DMS53 treated with DMSO at 0.1 percent for 48 hours (cell line): Measurements from ENCODE around the gene CXCL3.

Experiments
- DNase-seq: peaks from one replicate; lab custom pipeline; 2025; ENCODE audit not compliant: unreplicated experiment; lab: John Stamatoyannopoulos, UW

The CXCL3 gene

DNA sequence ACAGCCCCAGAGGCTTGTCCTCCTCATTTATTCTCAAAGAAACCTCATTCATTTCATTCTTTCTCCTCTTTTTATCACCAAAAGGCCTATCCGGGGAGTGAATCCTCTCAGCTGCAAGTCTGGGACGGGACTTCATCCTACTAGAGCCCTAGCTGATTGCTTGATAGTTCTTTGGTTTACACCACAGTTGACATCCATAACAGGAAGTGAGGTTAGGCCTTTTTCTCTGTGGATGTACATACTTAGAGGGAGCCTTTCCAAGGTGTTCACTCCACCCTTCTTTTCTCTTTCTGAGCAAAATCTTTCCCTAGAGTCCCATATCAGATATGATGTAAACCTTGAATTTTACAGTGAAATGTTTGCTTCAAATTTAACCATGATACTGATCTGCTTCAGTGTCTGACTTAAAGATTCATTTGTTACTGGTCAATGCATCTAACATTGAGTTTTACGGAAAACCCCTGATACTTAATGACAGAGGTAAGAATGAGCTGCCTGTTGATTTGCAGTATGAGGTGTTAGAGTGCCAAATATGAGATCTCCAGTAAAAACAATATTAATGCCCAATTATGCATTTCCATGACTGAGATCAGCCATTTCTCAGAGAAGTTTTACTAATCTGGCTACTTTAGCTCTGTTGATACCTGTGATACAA is 23.2 kb downstream of the CXCL3 start:
- no peak for DNase-seq

DNA sequence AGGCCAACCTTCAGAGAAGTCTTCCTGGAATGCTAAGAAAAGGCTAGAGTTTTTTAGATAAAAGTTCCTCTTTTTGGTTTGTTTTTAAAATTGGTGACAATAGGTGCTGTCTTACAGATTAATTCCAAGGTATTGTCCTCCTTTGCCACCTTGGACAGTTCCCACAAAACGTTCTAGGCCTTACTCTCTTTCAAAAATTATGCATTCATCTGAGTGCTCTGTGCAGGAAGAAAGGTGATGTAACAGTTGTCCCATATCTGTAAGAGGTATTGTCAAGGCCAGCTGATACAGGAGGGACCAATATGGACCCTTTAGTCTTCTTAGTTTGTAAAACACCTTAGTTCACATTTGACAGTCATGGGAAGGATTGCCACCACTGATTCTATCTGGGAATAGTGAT is 24.2 kb downstream of the CXCL3 start:
- DNase-seq = no peak

DNA sequence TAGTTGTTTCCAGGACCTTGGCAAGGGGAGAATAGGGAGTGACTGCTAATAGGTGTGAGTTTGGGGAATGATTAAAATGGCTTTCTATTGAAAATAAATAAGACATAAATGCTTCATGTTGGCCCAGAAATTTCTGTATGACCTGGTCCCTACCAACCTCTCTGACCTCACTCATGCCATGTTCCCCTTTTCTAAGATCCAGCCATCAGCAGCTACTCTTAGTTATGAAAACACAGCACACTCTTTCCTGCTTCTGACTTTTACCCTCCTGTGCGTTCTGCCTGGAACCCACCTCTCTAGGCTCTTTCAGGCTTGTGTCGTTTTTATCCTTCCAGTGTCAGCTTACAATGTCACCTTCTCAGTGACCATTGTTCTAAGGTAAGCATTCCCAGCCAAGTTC is 25.2 kb downstream of the CXCL3 start:
- DNase-seq = no peak

DNA sequence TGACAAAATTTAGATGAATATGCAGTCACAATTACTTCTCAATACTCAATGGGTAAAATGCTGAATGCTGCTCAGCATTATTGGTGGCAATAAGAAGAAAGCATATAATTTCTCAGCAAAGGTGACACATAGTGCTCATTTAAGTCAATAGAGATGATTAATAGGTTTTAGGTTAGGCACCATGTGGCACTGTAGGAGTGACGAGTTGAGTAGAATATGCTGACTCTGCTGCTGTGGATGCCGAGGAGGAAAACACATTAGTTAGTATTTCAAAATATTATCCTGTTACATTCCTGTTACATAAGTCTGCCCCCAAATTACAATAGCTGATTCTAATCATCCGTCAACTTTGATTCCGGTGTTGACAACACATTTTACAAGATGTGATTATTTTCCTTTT is 26.4 kb downstream of the CXCL3 start:
- DNase-seq = no peak

DNA sequence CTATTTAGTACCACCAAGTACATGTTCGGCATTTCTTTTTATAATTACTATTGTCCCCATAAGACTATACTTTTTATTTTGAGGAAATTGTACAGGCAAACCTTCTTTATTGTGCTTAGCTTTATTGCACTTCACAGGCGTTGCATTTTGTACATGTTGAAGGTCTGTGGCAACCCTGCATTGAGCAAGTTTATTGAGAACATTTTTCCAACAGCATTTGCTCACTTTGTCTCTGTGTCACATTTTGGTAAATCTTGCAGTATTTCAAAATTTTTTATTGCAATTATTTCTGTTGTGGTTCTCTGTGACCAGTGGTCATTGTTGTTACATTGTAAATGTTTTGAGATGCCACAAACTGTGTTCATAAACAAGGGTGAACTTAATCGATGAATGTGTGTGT is 29.2 kb downstream of the CXCL3 start:
- DNase-seq = no peak

DNA sequence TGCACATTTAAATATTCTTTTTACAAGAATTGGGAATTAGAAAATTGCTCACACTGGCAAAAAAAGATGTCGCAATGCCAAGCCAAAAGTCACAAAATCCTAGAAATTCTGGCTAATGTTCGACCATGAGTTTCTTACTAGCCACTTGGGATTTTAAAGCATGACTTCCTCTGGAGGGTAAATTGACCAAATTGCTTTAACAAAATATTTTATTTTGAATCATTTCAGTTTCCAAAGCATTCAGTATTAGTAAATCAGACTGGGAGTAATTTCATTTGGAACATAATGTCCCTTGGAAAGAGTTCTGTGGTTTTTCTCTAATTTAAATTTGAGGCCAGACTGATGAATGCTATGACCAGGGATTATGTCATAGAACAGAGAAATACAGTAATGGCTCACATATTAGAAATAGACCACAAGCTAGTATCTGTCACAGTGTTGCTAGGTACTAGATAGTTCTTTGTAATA is 32.4 kb downstream of the CXCL3 start:
- DNase-seq = no peak

DNA sequence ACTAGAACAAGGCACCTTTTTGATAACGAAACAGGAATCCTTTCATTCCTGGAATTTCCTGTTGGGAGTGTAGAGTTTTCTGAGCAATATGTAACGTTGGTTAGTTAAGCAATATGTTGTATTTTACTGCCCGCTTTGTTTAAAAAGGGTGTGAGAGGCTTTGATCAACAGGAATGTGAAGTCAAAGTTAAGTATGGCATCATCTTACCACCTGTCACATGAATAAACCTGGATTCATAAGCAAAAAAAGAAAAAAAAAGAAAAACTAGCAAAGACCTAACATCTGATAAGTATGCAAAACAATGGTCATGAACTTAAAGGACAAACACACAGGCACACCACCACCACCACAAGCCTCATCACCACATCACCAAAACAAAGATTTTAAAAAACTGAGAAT is 33.0 kb downstream of the CXCL3 start:
- DNase-seq = no peak

DNA sequence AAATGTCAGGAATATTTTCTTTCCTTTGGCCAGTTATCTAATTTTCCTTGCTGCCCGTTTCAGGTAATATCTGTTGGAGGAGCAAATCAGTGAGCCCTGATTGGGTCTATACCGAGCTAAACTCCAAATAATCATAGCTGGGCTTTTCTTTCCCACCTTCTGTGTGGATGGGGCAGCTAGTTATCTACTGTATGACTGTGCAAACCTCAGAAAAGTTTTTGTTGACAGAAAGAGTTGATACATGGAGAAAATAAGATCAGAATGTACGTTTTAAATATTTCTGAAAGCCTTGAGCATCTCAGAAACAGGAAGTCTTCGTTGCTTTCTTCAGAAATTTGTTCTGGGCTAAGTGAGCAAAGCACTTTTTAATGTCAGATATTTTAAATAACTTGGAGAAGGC is 33.8 kb downstream of the CXCL3 start:
- no peak for DNase-seq

DNA sequence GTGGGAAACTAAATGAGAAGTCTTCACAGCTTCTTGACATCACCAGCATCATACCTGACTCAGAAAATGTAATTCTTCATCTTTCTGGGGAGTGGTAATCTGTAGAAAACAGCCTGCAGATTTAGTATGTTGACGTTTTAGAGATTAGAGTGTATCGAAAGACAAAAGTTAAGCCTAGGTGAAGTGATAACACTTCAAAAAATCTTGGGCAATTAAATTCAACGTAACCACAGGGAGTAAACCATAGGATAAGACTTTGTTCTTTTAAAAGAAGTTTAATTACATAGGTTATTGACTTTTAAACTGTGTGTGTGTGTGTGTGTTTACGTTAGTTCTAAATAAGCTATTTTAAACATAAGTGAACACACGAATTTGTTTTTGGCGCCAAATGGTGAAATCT is 38.2 kb downstream of the CXCL3 start:
- no peak for DNase-seq

DNA sequence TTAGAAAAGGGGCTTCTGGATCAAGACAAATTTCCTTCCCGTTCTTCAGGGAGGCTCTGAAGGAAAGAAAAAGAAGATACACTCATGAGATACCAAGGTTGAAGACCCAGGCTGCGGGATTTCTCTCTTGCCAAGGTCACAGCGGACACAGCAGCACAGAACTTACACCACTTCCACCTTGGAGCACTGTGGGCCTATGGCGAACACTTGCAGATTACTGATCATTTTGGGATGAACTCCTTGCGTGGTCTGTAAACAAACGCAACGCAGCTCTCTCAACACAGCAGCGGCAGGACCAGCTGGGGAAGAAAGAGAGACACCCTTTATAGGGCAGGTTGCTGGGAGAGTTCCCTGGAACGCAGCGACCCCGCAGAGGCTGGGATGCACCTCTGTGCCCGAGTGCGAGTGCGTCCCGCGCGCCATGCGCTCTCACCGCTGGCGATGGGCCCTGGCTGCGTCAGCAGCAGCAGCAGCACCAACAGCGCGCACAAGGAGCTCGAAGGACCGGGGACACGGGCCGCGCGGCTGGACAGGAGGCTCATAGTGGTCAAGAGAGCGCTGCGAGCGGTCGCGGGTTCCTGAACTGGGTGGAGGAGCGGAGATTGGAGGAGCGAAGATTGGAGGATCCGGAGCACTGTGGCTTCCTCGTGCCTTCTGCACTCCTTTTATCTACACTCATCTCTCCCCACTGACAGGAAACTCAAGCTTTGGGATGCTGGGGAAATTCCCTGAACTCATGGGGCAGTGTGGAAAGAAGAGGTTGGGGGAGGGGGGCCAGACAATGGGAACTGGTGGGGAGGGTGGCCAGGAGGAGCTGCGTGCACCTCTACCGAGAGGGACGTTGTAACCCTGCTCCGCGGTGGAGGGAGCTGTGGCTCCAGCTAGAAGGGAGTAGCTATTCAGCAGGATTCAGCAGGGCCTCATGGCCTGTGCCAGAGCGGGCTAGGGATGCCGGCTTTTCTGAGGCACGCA is 40.2 kb downstream of the CXCL3 start, which contains the start of gene CXCL5:
Gene CXCL5 (minus strand): TSS at position 638 of the 972 bp plus-strand sequence. CDS start 96 bp downstream, at position 542.
- DNase-seq = no peak

DNA sequence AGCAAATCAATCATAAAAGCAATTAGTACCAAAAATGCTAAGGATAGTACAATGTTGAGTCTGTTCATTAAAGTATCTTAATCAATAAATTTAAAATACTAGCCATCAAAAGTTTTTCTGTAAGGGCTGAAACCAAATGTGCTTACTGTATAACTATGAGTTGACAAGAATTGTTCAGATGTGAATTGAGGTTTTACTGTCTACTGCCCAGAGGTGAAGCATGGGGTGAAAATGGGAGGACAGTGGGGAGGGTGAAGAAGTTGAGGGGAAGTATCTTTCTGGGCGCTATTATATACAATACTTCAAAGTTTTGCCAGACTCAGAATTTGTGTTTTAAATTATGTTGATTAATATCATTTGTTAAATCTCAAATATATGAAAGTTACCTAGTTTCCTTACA is 46.4 kb downstream of the CXCL3 start:
- DNase-seq = no peak

DNA sequence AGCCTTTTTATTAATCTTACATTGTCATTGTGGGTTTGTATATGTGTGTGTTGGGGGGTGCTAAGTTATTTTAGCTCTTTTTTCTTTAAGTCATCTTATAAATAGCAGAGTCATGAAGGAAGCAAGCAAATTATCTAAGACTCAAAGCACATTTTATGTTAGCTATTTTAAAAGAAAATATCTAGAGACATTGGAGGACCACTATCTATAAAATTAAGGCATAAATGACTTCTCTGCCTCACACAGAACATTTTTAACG is 46.8 kb downstream of the CXCL3 start:
- no peak for DNase-seq

DNA sequence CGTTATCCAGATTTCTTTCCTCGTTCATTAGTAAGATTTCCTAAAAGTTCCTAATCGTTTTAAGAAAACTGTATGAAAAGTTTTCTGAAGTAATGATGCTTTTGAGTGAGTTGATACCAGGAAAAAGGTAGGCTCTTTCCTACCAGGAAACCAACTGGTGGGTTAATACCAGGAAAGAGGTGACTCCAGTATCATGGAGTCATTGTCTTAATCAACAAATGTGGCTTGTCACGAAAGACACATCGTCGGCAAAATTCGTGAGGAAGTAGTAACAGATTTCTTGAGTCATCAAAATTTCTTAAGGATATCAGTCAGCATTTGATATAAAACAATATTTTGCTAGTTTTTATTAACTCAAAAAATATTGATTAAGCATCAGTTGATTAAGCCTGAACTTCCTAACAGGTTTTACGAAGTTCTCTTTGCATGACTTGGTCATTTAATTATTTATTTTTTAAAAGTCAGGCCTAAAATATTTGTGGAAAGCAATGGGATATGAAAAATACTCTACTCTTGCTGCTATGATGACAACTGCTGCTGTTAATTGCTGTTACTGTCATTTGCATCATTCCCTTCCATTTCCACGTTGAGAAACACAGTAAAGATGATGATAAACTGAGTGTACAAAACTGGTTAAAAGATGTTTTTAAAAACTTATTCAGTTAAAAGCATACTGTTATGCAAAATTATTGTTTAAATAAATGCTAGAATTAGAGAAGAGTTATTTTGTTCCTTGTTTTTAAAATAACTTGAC is 47.3 kb downstream of the CXCL3 start:
- DNase-seq = no peak

DNA sequence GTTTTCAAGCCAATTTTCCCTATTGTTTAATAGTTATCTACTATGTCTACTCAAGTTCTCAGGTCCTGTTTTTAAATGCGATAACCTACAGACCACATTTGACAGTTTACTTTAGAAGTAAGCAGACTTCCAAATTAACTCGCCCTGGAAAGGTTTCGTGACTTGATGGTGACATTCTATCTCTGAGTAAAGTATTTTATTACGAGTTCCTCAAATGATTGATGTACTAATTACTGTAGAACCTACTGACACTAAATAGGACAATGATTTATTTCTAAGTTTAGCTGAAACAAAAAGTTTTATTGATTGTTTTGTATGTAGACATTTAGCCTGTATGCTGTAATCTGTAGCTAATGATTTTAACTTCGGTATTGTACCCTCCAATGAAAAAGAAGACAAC is 48.6 kb downstream of the CXCL3 start:
- no peak for DNase-seq

DNA sequence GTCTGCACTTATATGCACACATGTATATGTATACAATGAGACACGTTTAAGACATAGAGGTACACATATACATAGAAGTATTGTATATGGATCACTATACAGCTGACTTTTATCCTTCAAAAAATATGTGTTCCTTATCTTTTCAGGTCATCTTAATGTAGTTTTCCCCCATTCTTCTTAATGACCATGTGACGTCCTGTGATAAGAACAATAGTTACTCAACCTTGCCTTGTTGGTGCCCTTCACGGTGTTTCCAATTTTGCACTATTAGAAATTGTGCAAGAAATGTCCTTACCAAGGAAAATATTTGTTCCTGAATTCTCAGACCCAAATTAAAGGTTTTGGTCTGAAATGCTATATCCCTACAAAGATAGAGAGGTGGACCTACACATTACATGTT is 49.5 kb downstream of the CXCL3 start:
- no peak for DNase-seq

DNA sequence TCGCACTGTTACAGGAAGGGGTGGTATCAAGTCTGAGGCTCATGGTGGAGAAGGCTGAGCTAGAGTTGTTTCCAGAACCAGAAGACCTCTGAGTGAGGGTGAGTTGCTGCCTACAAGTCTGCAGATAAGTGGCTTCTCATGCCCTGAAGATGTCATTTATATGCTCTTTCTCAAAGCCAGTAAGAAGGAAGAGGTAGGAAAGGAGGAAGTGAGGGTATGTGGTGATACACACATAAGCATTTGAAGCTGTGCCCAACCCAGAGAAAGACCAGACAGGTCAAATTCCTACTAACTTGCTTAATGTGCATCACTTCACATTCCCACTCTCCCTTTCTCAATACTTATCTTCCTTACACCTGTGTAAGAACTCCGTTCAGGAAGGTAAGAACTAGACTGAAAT is 50.4 kb downstream of the CXCL3 start, which contains the start of gene PPBP:
Gene PPBP (minus strand): TSS at position 130 of the 400 bp plus-strand sequence. CDS start 87 bp downstream, at position 43.
- DNase-seq = no peak
